C4-2B (cell line): Measurements from ENCODE around the gene SOX6.

Source experiments
- CTCF ChIP-seq: fragments of 450-650 bp; conservative IDR thresholded peaks from 2 replicates; pipeline ENCODE4 v1.5.1; 2017; ENCODE audit warnings: mild to moderate bottlenecking
- ZFX ChIP-seq: fragments of 450-650 bp; IDR thresholded peaks from 2 replicates; pipeline ENCODE4 v1.6.1; 2017

GRCh38 chr11:16016468-16016829 is 339.9 kb downstream of the SOX6 start:
- TF ChIP-seq CTCF (no peak), ZFX (no peak)
